Natural killer cell (primary cell): ENCODE measurements around the gene TMEM185B. TPM values are rescaled to one million over a fixed set of nuclear protein-coding genes. Genes with fewer than 3 reads are reported as not detected.
A peak's percentile ranks its signal among the peaks of the same experiment; 100 is the strongest.
"Not testable (repeated sequence)": the region's sequence is repeated elsewhere in the genome, so short reads cannot be mapped to it uniquely, and the experiment has no call there.

Experiments used
- ATAC-seq, 3 donors: fragments of 150-1000 bp in 2 of 3; fragments of 200-7000 bp in 1 of 3; cut with Tn5 transposase; 1 replicate in 1 of 3; 2 replicates in 2 of 3; pipeline ENCODE4 v1.10.0; 2021; ENCODE audit warnings: mild to moderate bottlenecking in 2 of 3, moderate library complexity in 2 of 3
- DNase-seq, 2 donors: peaks; one replicate each; pipeline versions ENCODE4 v3.0.0 to v3.0.0-alpha.2; 2013 to 2021; ENCODE audit warnings: mixed read lengths in 1 of 2
- H3K27ac ChIP-seq: one replicate; pipeline ENCODE4 v1.5.1; 2013; ENCODE audit warnings: mild to moderate bottlenecking, low read length
- H3K27me3 ChIP-seq: one replicate; pipeline ENCODE4 v1.6.1; 2013; ENCODE audit warnings: low read length; ENCODE audit not compliant: control insufficient read depth, insufficient read depth
- H3K36me3 ChIP-seq: one replicate; pipeline ENCODE4 v1.6.1; 2013; ENCODE audit warnings: low read length; ENCODE audit not compliant: control insufficient read depth, insufficient read depth
- H3K4me1 ChIP-seq: one replicate; pipeline ENCODE4 v1.6.1; 2013; ENCODE audit warnings: low read length; ENCODE audit not compliant: control insufficient read depth, insufficient read depth
- H3K4me3 ChIP-seq: one replicate; pipeline ENCODE4 v1.5.1; 2013; ENCODE audit warnings: low read length
- H3K9me3 ChIP-seq: one replicate; pipeline ENCODE4 v1.6.1; 2013; ENCODE audit warnings: low read length; ENCODE audit not compliant: control insufficient read depth, insufficient read depth
- H3K27ac Mint-ChIP-seq, 2 donors: one replicate each; pipeline ENCODE4 v1.8.0; 2022; ENCODE audit warnings: mild to moderate bottlenecking in 2 of 2, mixed read lengths in 2 of 2, moderate library complexity in 1 of 2
- H3K27me3 Mint-ChIP-seq, 2 donors: one replicate each; pipeline ENCODE4 v1.8.0; 2022; ENCODE audit warnings: low read depth in 2 of 2, mixed read lengths in 2 of 2
- H3K36me3 Mint-ChIP-seq: one replicate; pipeline ENCODE4 v1.8.0; 2022; ENCODE audit warnings: mixed read lengths
- H3K4me1 Mint-ChIP-seq, 2 donors: one replicate each; pipeline ENCODE4 v1.8.0; 2022; ENCODE audit warnings: mixed read lengths in 2 of 2
- H3K4me3 Mint-ChIP-seq: one replicate; pipeline ENCODE4 v1.8.0; 2022; ENCODE audit warnings: mild to moderate bottlenecking, moderate library complexity, mixed read lengths
- H3K9me3 Mint-ChIP-seq, 2 donors: one replicate each; pipeline ENCODE4 v1.8.0; 2022; ENCODE audit warnings: mixed read lengths in 2 of 2
- WGBS: methylation state at CpG from one replicate; pipeline ENCODE4 v1.1.7; 2013; ENCODE audit warnings: missing lambda C conversion rate; ENCODE audit not compliant: insufficient coverage; 5-methylcytosine and 5-hydroxymethylcytosine counted together
- intact Hi-C: fragments of 100-400 bp; cut with micrococcal nuclease; formaldehyde crosslinking; loops from one replicate; pipeline ENCODE4 v1.14.2; 2022
- total RNA-seq, 4 donors: library from RNA; stranded (reverse); fragments of 120-200 nt in 1 of 4; gene quantifications; one replicate each; pipeline versions ENCODE4 v1.2.3 to v1.2.4, GENCODE V29; 2013 to 2022
- TF ChIP-seq, protein P1 (sequence below): fragments of 200-600 bp; IDR thresholded peaks from one replicate; pipeline ENCODE4 v1.8.0; 2022; ENCODE audit warnings: antibody characterized with exemption

The TMEM185B gene
- total RNA-seq, 3 donors from 2014 or later (not counting 1 experiment from before 2014, with no cell fraction given) = 19.9 to 25.2 (median 19.9) TPM

DNA sequence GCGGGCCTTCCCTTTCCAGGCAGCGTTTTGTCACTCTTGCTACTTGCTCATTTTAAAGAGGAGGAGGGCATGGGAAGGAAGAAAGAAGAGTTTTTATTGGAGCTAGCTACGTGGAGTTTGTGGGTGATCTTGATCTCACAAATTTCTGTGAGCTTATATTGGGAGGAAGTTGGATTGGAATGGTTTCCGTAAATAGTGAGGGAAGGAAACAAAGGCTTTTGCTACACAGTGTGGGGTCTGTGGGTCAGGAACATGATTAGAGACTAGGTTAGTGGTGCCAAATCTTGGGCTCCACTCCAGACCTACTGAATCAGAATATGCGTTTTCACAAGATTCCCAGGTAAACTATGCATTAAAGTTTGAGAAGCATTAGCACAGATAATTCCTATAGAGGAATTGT is 37.5 kb upstream of the TMEM185B start:
- H3K4me3 Mint-ChIP-seq = no peak overlapping the region
- 86% methylated on average over 5 of the region's 5 CpGs for WGBS
- peaks cover 39 to 44% of the 10 kb centered on the region in 2 donors for H3K4me1 Mint-ChIP-seq
- no peaks in the 10 kb centered on the region for H3K36me3 Mint-ChIP-seq
- no peak overlapping the region for H3K27ac ChIP-seq
- H3K36me3 ChIP-seq = no peaks in the 10 kb centered on the region
- intact Hi-C loops = no loop called here
- peaks cover 7% of the 10 kb centered on the region for H3K9me3 ChIP-seq
- no peaks in the 10 kb centered on the region for H3K27me3 ChIP-seq
- no peak overlapping the region for H3K27ac Mint-ChIP-seq
- no peak overlapping the region for H3K4me3 ChIP-seq
- no peaks in the 10 kb centered on the region for H3K27me3 Mint-ChIP-seq
- TF ChIP-seq, protein P1, sequence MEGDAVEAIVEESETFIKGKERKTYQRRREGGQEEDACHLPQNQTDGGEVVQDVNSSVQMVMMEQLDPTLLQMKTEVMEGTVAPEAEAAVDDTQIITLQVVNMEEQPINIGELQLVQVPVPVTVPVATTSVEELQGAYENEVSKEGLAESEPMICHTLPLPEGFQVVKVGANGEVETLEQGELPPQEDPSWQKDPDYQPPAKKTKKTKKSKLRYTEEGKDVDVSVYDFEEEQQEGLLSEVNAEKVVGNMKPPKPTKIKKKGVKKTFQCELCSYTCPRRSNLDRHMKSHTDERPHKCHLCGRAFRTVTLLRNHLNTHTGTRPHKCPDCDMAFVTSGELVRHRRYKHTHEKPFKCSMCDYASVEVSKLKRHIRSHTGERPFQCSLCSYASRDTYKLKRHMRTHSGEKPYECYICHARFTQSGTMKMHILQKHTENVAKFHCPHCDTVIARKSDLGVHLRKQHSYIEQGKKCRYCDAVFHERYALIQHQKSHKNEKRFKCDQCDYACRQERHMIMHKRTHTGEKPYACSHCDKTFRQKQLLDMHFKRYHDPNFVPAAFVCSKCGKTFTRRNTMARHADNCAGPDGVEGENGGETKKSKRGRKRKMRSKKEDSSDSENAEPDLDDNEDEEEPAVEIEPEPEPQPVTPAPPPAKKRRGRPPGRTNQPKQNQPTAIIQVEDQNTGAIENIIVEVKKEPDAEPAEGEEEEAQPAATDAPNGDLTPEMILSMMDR = no peak
- H3K9me3 Mint-ChIP-seq = no peaks in the 10 kb centered on the region
- ATAC-seq (no peak), DNase-seq (no peak)
- H3K4me1 ChIP-seq = peaks cover 12% of the 10 kb centered on the region

DNA sequence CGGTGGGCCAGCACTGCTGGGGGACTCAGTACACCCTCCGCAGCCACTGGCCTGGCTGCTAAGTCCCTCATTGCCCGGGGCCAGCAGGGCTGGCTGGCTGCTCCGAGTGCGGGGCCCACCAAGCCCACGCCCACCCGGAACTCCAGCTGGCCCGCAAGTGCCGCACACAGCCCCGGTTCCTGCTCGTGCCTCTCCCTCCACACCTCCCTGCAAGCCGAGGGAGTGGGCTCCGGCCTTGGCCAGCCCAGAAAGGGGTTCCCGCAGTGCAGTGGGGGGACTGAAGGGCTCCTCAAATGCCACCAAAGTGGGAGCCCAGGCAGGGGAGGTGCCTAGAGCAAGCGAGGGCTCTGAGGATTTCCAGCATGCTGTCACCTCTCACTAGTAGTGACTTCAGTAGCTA is 36.7 kb upstream of the TMEM185B start:
- H3K27ac Mint-ChIP-seq, H3K4me3 ChIP-seq, H3K36me3 Mint-ChIP-seq, H3K27ac ChIP-seq, intact Hi-C loops, ATAC-seq, H3K9me3 ChIP-seq, H3K9me3 Mint-ChIP-seq, H3K27me3 Mint-ChIP-seq, H3K4me3 Mint-ChIP-seq, DNase-seq, H3K36me3 ChIP-seq, H3K27me3 ChIP-seq: not testable (repeated sequence)
- WGBS = 97% methylated on average over 6 of the region's 15 CpGs
- H3K4me1 Mint-ChIP-seq = peaks cover 37 to 44% of the 10 kb centered on the region in 2 donors
- H3K4me1 ChIP-seq = peaks cover 12% of the 10 kb centered on the region

DNA sequence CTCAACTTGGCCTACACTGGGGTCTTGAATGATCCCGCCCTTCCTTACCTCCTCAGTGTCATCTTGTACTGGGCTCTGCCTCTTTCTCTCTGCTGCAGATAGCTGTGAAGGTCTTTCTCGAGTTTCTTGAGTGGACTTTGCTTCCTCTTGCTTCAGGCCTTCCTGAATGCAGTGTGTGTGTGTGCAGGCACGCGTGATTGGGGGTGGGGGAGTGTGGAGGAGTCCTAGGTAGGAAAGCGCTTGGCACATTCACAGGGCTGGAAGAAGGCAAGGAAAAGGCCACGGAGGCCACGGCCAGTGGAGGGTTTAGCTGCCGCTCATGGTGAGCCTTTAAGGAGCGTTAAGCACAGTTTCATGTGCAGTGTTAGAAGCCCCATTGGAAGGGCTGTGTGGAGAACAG is 35.0 kb upstream of the TMEM185B start:
- H3K4me1 Mint-ChIP-seq = peaks cover 49 to 55% of the 10 kb centered on the region in 2 donors
- H3K4me1 ChIP-seq = peaks cover 23% of the 10 kb centered on the region
- ATAC-seq (no peak), DNase-seq (no peak)
- no peaks in the 10 kb centered on the region for H3K36me3 ChIP-seq
- H3K9me3 ChIP-seq = peaks cover 7% of the 10 kb centered on the region
- H3K4me3 Mint-ChIP-seq = no peak overlapping the region
- H3K27me3 Mint-ChIP-seq = no peaks in the 10 kb centered on the region
- H3K4me3 ChIP-seq = no peak overlapping the region
- no peaks in the 10 kb centered on the region for H3K27me3 ChIP-seq
- H3K9me3 Mint-ChIP-seq = no peaks in the 10 kb centered on the region
- intact Hi-C loops = no loop called here
- peak overlapping the region in 1 of 2 donors; percentile 5 for H3K27ac Mint-ChIP-seq
- 79% methylated on average over 9 of the region's 9 CpGs for WGBS
- TF ChIP-seq, protein P1 = no peak
- H3K27ac ChIP-seq = no peak overlapping the region
- no peaks in the 10 kb centered on the region for H3K36me3 Mint-ChIP-seq

DNA sequence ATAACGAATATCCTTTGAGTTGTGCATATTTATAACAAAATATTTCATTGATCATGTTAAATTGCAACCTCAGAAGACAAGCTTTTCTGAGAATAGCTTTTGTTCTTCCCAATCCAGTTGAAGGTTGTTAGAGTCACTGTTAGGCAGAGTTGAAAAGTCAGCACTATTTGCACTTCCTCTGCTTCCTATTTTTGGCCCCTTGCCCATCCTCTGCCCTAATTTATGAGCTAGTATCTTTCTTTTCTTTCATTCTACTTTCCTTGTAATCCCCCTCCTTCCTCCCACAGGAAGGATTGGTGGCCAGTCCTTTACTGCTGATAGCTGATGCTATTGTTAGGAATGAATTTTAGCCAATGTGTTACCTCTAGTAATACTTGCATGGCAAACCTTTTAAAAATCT is 34.3 kb upstream of the TMEM185B start:
- Mint-ChIP-seq H3K4me1 (peaks cover 50 to 59% of the 10 kb centered on the region in 2 donors), H3K27ac (peak overlapping the region in 1 of 2 donors; percentile 47), H3K4me3 (no peak overlapping the region), H3K9me3 (no peaks in the 10 kb centered on the region), H3K27me3 (no peaks in the 10 kb centered on the region), H3K36me3 (no peaks in the 10 kb centered on the region)
- peaks cover 23% of the 10 kb centered on the region for H3K4me1 ChIP-seq
- WGBS = no CpG with 5 or more reads among the region's 1 CpG
- no peak overlapping the region for H3K4me3 ChIP-seq
- H3K9me3 ChIP-seq = peaks cover 7% of the 10 kb centered on the region
- H3K36me3 ChIP-seq = no peaks in the 10 kb centered on the region
- intact Hi-C loops = no loop called here
- H3K27ac ChIP-seq = no peak overlapping the region
- H3K27me3 ChIP-seq = no peaks in the 10 kb centered on the region
- no peak for DNase-seq
- no peak for ATAC-seq
- TF ChIP-seq, protein P1 = no peak
